ENCODE measurements around the gene PNLIPRP2. TPM values are rescaled to one million over a fixed set of nuclear protein-coding genes. Genes with fewer than 3 reads are reported as not detected.

The PNLIPRP2 gene
- total RNA-seq, 1 experiment from 2014 or later = 0.24 TPM

DNA sequence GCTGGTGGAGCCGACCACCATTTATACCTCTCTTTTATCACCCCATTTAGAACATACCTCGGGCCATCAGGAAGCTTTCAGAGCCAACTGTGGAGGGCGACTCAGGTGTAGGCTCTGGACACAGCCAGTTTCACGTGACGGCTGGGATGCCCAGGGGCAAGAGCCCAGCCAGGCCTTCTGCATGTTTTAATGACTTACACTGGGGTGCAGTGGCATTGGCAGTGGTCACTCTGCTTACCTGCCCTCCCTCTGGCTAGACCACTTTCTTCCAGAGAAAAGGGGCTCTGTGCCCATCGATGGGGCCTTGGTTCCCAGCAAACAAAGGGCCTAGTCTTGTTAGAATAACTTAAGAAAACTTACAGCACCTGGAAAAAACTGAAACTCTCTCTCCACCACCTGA lies 50.0 kb downstream of the PNLIPRP2 start:
- H3K18ac ChIP-seq (ENCODE audit: insufficient read length, low read depth, low read length) = peak overlapping the region; percentile 53
- H2BK20ac ChIP-seq (ENCODE audit: low read depth, low read length, poor library complexity, severe bottlenecking) = no peak overlapping the region
- no peak overlapping the region for H2BK5ac ChIP-seq (ENCODE audit: insufficient read length, low read length)
- H3K4me2 ChIP-seq (ENCODE audit: insufficient read depth, insufficient read length, low read length) = peak overlapping the region; percentile 56
- H3K27ac ChIP-seq (ENCODE audit: insufficient read length, low read depth, low read length) = no peak overlapping the region
- H3K9me3 Mint-ChIP-seq = no peaks in the 10 kb centered on the region
- TF ChIP-seq, protein P1, sequence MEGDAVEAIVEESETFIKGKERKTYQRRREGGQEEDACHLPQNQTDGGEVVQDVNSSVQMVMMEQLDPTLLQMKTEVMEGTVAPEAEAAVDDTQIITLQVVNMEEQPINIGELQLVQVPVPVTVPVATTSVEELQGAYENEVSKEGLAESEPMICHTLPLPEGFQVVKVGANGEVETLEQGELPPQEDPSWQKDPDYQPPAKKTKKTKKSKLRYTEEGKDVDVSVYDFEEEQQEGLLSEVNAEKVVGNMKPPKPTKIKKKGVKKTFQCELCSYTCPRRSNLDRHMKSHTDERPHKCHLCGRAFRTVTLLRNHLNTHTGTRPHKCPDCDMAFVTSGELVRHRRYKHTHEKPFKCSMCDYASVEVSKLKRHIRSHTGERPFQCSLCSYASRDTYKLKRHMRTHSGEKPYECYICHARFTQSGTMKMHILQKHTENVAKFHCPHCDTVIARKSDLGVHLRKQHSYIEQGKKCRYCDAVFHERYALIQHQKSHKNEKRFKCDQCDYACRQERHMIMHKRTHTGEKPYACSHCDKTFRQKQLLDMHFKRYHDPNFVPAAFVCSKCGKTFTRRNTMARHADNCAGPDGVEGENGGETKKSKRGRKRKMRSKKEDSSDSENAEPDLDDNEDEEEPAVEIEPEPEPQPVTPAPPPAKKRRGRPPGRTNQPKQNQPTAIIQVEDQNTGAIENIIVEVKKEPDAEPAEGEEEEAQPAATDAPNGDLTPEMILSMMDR (conservative IDR thresholded peaks at IDR 0.05) = no peak
- no peak overlapping the region for H4K8ac ChIP-seq (replicated peaks; ENCODE audit: insufficient read length, low read depth, low read length)
- H3K27ac Mint-ChIP-seq = peak overlapping the region; percentile 39 to 88 (median 77); a peak in 6 of 7 replicates
- no peaks in the 10 kb centered on the region for H4K20me1 ChIP-seq (ENCODE audit: control insufficient read depth, insufficient read depth, insufficient read length)
- no peak overlapping the region for H3T11ph ChIP-seq (ENCODE audit: low read length)
- H2AK5ac ChIP-seq (ENCODE audit: insufficient read length, low read length) = no peak overlapping the region
- no peak overlapping the region for H2AFZ ChIP-seq (ENCODE audit: low read length)
- peak overlapping the region; percentile 73 to 85 for H3K4me3 Mint-ChIP-seq
- no peaks in the 10 kb centered on the region for H3K9me3 ChIP-seq (ENCODE audit: control insufficient read depth, low read depth, low read length)
- H3K9ac ChIP-seq (ENCODE audit: extremely low read depth, insufficient read length, low read length) = no peak overlapping the region
- H3K79me1 ChIP-seq (ENCODE audit: insufficient read depth, low read depth, low read length, poor library complexity, severe bottlenecking) = no peaks in the 10 kb centered on the region
- H2BK120ac ChIP-seq (ENCODE audit: low read depth, low read length, poor library complexity, severe bottlenecking) = no peak overlapping the region
- DNase-seq = no peak
- no peak overlapping the region for H4K91ac ChIP-seq (ENCODE audit: insufficient read length, low read depth, low read length)
- H3K14ac ChIP-seq (ENCODE audit: insufficient read depth, low read length) = 0 out of 2 replicates have a peak overlapping the region, but pooled peaks have one; percentile 3
- no peak overlapping the region for H3K4ac ChIP-seq (ENCODE audit: low read depth, low read length)
- no peaks in the 10 kb centered on the region; the same call in 1 of the 2 replicates for H3K27me3 Mint-ChIP-seq (ENCODE audit: low read depth)
- 0 out of 2 replicates have a peak, but pooled peaks cover 2% of the 10 kb centered on the region for H3K79me2 ChIP-seq (ENCODE audit: insufficient read depth, low read length)
- peaks cover 8% of the 10 kb centered on the region for H3K23me2 ChIP-seq (ENCODE audit: insufficient read length, low read depth, low read length, poor library complexity, severe bottlenecking)
- peaks cover 24 to 29% of the 10 kb centered on the region in 2 experiments for H3K4me1 Mint-ChIP-seq
- H4K5ac ChIP-seq (ENCODE audit: insufficient read length, low read depth, low read length) = no peak overlapping the region
- no peak overlapping the region for H3K56ac ChIP-seq (ENCODE audit: insufficient read length, low read depth, low read length)
- no peak overlapping the region for H2BK12ac ChIP-seq (ENCODE audit: insufficient read length, low read depth, low read length)
- no peaks in the 10 kb centered on the region for H3K27me3 ChIP-seq (ENCODE audit: insufficient read depth, low read length)
- H2BK15ac ChIP-seq (ENCODE audit: low read depth, low read length) = no peak overlapping the region
- peaks cover 7% of the 10 kb centered on the region; the same call in 1 of the 2 replicates for H3K4me1 ChIP-seq (ENCODE audit: insufficient read depth, low read length)
- H3K36me3 Mint-ChIP-seq (ENCODE audit: insufficient read depth in 1 of 3, low read depth in 3 of 3) = peaks cover 11 to 28% (median 20%) of the 10 kb centered on the region in 3 experiments; a peak in 6 of 7 replicates
- WGBS (ENCODE audit: extremely low coverage, insufficient read length, low lambda C conversion rate) = no CpG with 5 or more reads among the region's 6 CpGs
- H3K23ac ChIP-seq (ENCODE audit: insufficient read length, low read depth, low read length) = no peak overlapping the region
